Thymus (tissue), 11 donors: ENCODE data around the gene MPHOSPH8. TPM values are rescaled to one million over a fixed set of nuclear protein-coding genes. Genes with fewer than 3 reads are reported as not detected.

Experiments
- DNase-seq, 9 donors: peaks; one replicate each; pipeline ENCODE4 v3.0.0-alpha.2; 2013; ENCODE audit warnings: low spot score in 9 of 9, low read depth in 6 of 9, missing footprints in 1 of 9
- H3K27ac ChIP-seq, 2 donors: one replicate each; pipeline ENCODE4 v1.5.1; 2013; ENCODE audit warnings: control low read depth in 1 of 2, low read depth in 1 of 2, low read length in 1 of 2, mild to moderate bottlenecking in 1 of 2, moderate library complexity in 1 of 2
- H3K27me3 ChIP-seq, 2 donors: one replicate each; pipeline ENCODE4 v1.5.1; 2013; ENCODE audit warnings: low read length in 1 of 2; ENCODE audit not compliant: control insufficient read depth in 2 of 2, insufficient read depth in 1 of 2
- H3K36me3 ChIP-seq, 2 donors: one replicate each; pipeline ENCODE4 v1.5.1; 2013; ENCODE audit warnings: low read length in 1 of 2, mild to moderate bottlenecking in 1 of 2, moderate library complexity in 1 of 2; ENCODE audit not compliant: control insufficient read depth in 2 of 2, insufficient read depth in 2 of 2
- H3K4me1 ChIP-seq, 2 donors: one replicate each; pipeline ENCODE4 v1.5.1; 2013; ENCODE audit warnings: low read length in 2 of 2; ENCODE audit not compliant: control insufficient read depth in 2 of 2, insufficient read depth in 2 of 2
- H3K4me3 ChIP-seq, 2 donors: one replicate each; pipeline ENCODE4 v1.5.1; 2013; ENCODE audit warnings: low read length in 2 of 2, control low read depth in 1 of 2, mild to moderate bottlenecking in 1 of 2
- H3K9me3 ChIP-seq, 2 donors: one replicate each; pipeline ENCODE4 v1.5.1; 2013; ENCODE audit warnings: low read length in 1 of 2, mild to moderate bottlenecking in 1 of 2; ENCODE audit not compliant: control insufficient read depth in 2 of 2, insufficient read depth in 1 of 2
- WGBS: extraction: QIAGEN DNeasy Blood & Tissue Kit; methylation state at CpG from one replicate; pipeline ENCODE4 v1.1.7; 2013; 5-methylcytosine and 5-hydroxymethylcytosine counted together
- polyA plus RNA-seq: library from polyadenylated mRNA; stranded (reverse); fragments of 200-250 nt; gene quantifications from one replicate; pipeline ENCODE4 v1.2.3, GENCODE V29; 2013
- total RNA-seq: library from RNA; stranded (reverse); fragments of 120-200 nt; gene quantifications from one replicate; pipeline ENCODE4 v1.2.4, GENCODE V29; 2013
- donor health status: healthy.

MPHOSPH8 gene
- total and polyA plus RNA-seq, 2 donors, result 17.4 to 37.6 TPM

- no peaks in the 10 kb centered on the region for H3K27me3 ChIP-seq
- no peak overlapping the region for H3K27ac ChIP-seq
- H3K9me3 ChIP-seq, result no peaks in the 10 kb centered on the region
- WGBS, result 100% methylated on average over 2 of the region's 2 CpGs
- H3K4me3 ChIP-seq, result no peak overlapping the region
- DNase-seq, result no peak
- peaks cover 3 to 4% of the 10 kb centered on the region in 2 donors for H3K36me3 ChIP-seq
- H3K4me1 ChIP-seq, result no peaks in the 10 kb centered on the region
Measured at GRCh38 chr13:19720039-19720438, 86.6 kb downstream of the MPHOSPH8 start.

Other genes with a start within 250 kb of the MPHOSPH8 start
- 0.05 TPM for gene TPTE2, start 72.1 kb upstream of the MPHOSPH8 start, total RNA-seq
- 0.34 TPM for gene TPTE2, start 72.1 kb upstream of the MPHOSPH8 start, polyA plus RNA-seq
- 71.2 TPM for gene PSPC1, start 149.3 kb downstream of the MPHOSPH8 start, total RNA-seq
- 64.6 TPM for gene PSPC1, start 149.3 kb downstream of the MPHOSPH8 start, polyA plus RNA-seq
- 17.8 TPM for gene ZMYM5, start 230.0 kb downstream of the MPHOSPH8 start, total RNA-seq
- 18.4 TPM for gene ZMYM5, start 230.0 kb downstream of the MPHOSPH8 start, polyA plus RNA-seq